ENCODE results near the gene ARHGAP30.

Gene ARHGAP30

GRCh38 chr1:161079436-161080110 is 9.9 kb upstream of the ARHGAP30 start:
- H3K27ac ChIP-seq (replicated peaks; ENCODE audit: low read length), result no peak overlapping the region
- no CpG with 5 or more reads among the region's 41 CpGs for WGBS, 2 donors (ENCODE audit: extremely low coverage in 2 of 2, insufficient read length in 2 of 2, insufficient replicate concordance in 1 of 2)

GRCh38 chr1:161077426-161077825 is 7.7 kb upstream of the ARHGAP30 start:
- Histone ChIP-seq H3K23ac (ENCODE audit: low read depth, low read length, poor library complexity) (no peak overlapping the region), H3K4me2 (ENCODE audit: insufficient read depth, low read length, poor library complexity, severe bottlenecking) (no peak overlapping the region), H3K4ac (ENCODE audit: low read length) (no peak overlapping the region), H3K36me3 (replicated peaks in 1 of 2; ENCODE audit: control insufficient read depth in 2 of 2, insufficient read depth in 2 of 2, low read length in 2 of 2) (no peaks in the 10 kb centered on the region), H4K91ac (ENCODE audit: low read depth, low read length, poor library complexity) (no peak overlapping the region), H3K4me3 (ENCODE audit: low read length in 2 of 2) (no peak overlapping the region), H2AK5ac (ENCODE audit: low read depth, low read length) (peak overlapping the region; percentile 20), H4K8ac (ENCODE audit: low read depth, low read length) (no peak overlapping the region), H3K18ac (ENCODE audit: low read length) (peak overlapping the region; percentile 77), H3K9ac (ENCODE audit: low read depth, low read length, poor library complexity) (no peak overlapping the region), H3K27me3 (ENCODE audit: control insufficient read depth in 3 of 3, insufficient read depth in 3 of 3, low read depth in 1 of 3, low read length in 3 of 3) (peaks cover 0 to 8% (median 0%) of the 10 kb centered on the region in 3 experiments), H2BK120ac (ENCODE audit: low read depth, low read length) (no peak overlapping the region), H2AFZ (ENCODE audit: low read length) (no peak overlapping the region), H2BK5ac (ENCODE audit: low read length) (no peak overlapping the region), H3K79me1 (ENCODE audit: low read depth, low read length) (no peaks in the 10 kb centered on the region), H2BK12ac (ENCODE audit: low read length) (no peak overlapping the region), H3K4me1 (ENCODE audit: control insufficient read depth in 2 of 2, insufficient read depth in 1 of 2, low read depth in 1 of 2, low read length in 2 of 2) (peaks cover 8 to 20% of the 10 kb centered on the region in 2 donors), H3K14ac (ENCODE audit: low read length) (peak overlapping the region; percentile 90), H3K9me3 (replicated peaks in 1 of 2; ENCODE audit: control insufficient read depth in 2 of 2, insufficient read depth in 1 of 2, low read depth in 1 of 2, low read length in 2 of 2) (no peaks in the 10 kb centered on the region), H2BK15ac (ENCODE audit: low read length) (no peak overlapping the region), H3K27ac (replicated peaks; ENCODE audit: low read length) (no peak overlapping the region)
- DNase-seq (ENCODE audit: low spot score), result no peak
- WGBS, 2 donors (ENCODE audit: extremely low coverage in 2 of 2, insufficient read length in 2 of 2, insufficient replicate concordance in 1 of 2), result no CpG with 5 or more reads among the region's 9 CpGs

More at GRCh38 chr1:161079436-161080110, 9.9 kb upstream of the ARHGAP30 start:
- Histone ChIP-seq H3K9me3 (replicated peaks in 1 of 2; ENCODE audit: control insufficient read depth in 2 of 2, insufficient read depth in 1 of 2, low read depth in 1 of 2, low read length in 2 of 2) (no peaks in the 10 kb centered on the region), H3K23ac (ENCODE audit: low read depth, low read length, poor library complexity) (peak overlapping the region; percentile 43), H3K27me3 (ENCODE audit: control insufficient read depth in 3 of 3, insufficient read depth in 3 of 3, low read depth in 1 of 3, low read length in 3 of 3) (peaks cover 0 to 8% (median 0%) of the 10 kb centered on the region in 3 experiments), H3K4me2 (ENCODE audit: insufficient read depth, low read length, poor library complexity, severe bottlenecking) (no peak overlapping the region), H2BK12ac (ENCODE audit: low read length) (no peak overlapping the region), H2BK120ac (ENCODE audit: low read depth, low read length) (no peak overlapping the region), H3K4ac (ENCODE audit: low read length) (no peak overlapping the region), H3K9ac (ENCODE audit: low read depth, low read length, poor library complexity) (no peak overlapping the region), H2BK15ac (ENCODE audit: low read length) (no peak overlapping the region), H3K18ac (ENCODE audit: low read length) (no peak overlapping the region), H3K14ac (ENCODE audit: low read length) (no peak overlapping the region), H3K4me1 (ENCODE audit: control insufficient read depth in 2 of 2, insufficient read depth in 1 of 2, low read depth in 1 of 2, low read length in 2 of 2) (peaks cover 4 to 7% of the 10 kb centered on the region in 2 donors), H4K8ac (ENCODE audit: low read depth, low read length) (no peak overlapping the region), H3K4me3 (ENCODE audit: low read length in 2 of 2) (no peak overlapping the region), H4K91ac (ENCODE audit: low read depth, low read length, poor library complexity) (no peak overlapping the region), H3K36me3 (replicated peaks in 1 of 2; ENCODE audit: control insufficient read depth in 2 of 2, insufficient read depth in 2 of 2, low read length in 2 of 2) (no peaks in the 10 kb centered on the region), H2AK5ac (ENCODE audit: low read depth, low read length) (no peak overlapping the region), H2AFZ (ENCODE audit: low read length) (no peak overlapping the region), H3K79me1 (ENCODE audit: low read depth, low read length) (no peaks in the 10 kb centered on the region), H2BK5ac (ENCODE audit: low read length) (peak overlapping the region; percentile 32)
- no peak for DNase-seq (ENCODE audit: low spot score)

GRCh38 chr1:161076410-161076809 is 6.7 kb upstream of the ARHGAP30 start:
- Histone ChIP-seq H3K9me3 (replicated peaks in 1 of 2; ENCODE audit: control insufficient read depth in 2 of 2, insufficient read depth in 1 of 2, low read depth in 1 of 2, low read length in 2 of 2) (no peaks in the 10 kb centered on the region), H3K9ac (ENCODE audit: low read depth, low read length, poor library complexity) (no peak overlapping the region), H3K27me3 (ENCODE audit: control insufficient read depth in 3 of 3, insufficient read depth in 3 of 3, low read depth in 1 of 3, low read length in 3 of 3) (peaks cover 0 to 8% (median 0%) of the 10 kb centered on the region in 3 experiments), H3K23ac (ENCODE audit: low read depth, low read length, poor library complexity) (peak overlapping the region; percentile 29), H3K14ac (ENCODE audit: low read length) (no peak overlapping the region), H3K27ac (replicated peaks; ENCODE audit: low read length) (no peak overlapping the region), H3K36me3 (replicated peaks in 1 of 2; ENCODE audit: control insufficient read depth in 2 of 2, insufficient read depth in 2 of 2, low read length in 2 of 2) (no peaks in the 10 kb centered on the region), H2AFZ (ENCODE audit: low read length) (no peak overlapping the region), H4K8ac (ENCODE audit: low read depth, low read length) (no peak overlapping the region), H3K4ac (ENCODE audit: low read length) (no peak overlapping the region), H4K91ac (ENCODE audit: low read depth, low read length, poor library complexity) (peak overlapping the region; percentile 41), H3K18ac (ENCODE audit: low read length) (peak overlapping the region; percentile 13), H3K4me2 (ENCODE audit: insufficient read depth, low read length, poor library complexity, severe bottlenecking) (no peak overlapping the region), H2BK15ac (ENCODE audit: low read length) (no peak overlapping the region), H2BK5ac (ENCODE audit: low read length) (no peak overlapping the region), H3K4me1 (ENCODE audit: control insufficient read depth in 2 of 2, insufficient read depth in 1 of 2, low read depth in 1 of 2, low read length in 2 of 2) (peaks cover 8 to 25% of the 10 kb centered on the region in 2 donors), H2BK12ac (ENCODE audit: low read length) (no peak overlapping the region), H3K4me3 (ENCODE audit: low read length in 2 of 2) (no peak overlapping the region), H2AK5ac (ENCODE audit: low read depth, low read length) (no peak overlapping the region), H3K79me1 (ENCODE audit: low read depth, low read length) (no peaks in the 10 kb centered on the region), H2BK120ac (ENCODE audit: low read depth, low read length) (peak overlapping the region; percentile 8)
- no peak for DNase-seq (ENCODE audit: low spot score)

GRCh38 chr1:161074676-161075368 is 5.1 kb upstream of the ARHGAP30 start:
- Histone ChIP-seq H3K4me1 (ENCODE audit: control insufficient read depth in 2 of 2, insufficient read depth in 1 of 2, low read depth in 1 of 2, low read length in 2 of 2) (peaks cover 4 to 22% of the 10 kb centered on the region in 2 donors), H3K4me3 (ENCODE audit: low read length in 2 of 2) (peak overlapping the region in 1 of 2 donors; percentile 17), H2BK5ac (ENCODE audit: low read length) (peak overlapping the region; percentile 11), H3K27me3 (ENCODE audit: control insufficient read depth in 3 of 3, insufficient read depth in 3 of 3, low read depth in 1 of 3, low read length in 3 of 3) (peaks cover 0 to 4% (median 0%) of the 10 kb centered on the region in 3 experiments), H3K14ac (ENCODE audit: low read length) (peak overlapping the region; percentile 92), H3K9me3 (replicated peaks in 1 of 2; ENCODE audit: control insufficient read depth in 2 of 2, insufficient read depth in 1 of 2, low read depth in 1 of 2, low read length in 2 of 2) (peaks cover 0 to 5% of the 10 kb centered on the region in 2 donors), H3K18ac (ENCODE audit: low read length) (peak overlapping the region; percentile 38), H2BK120ac (ENCODE audit: low read depth, low read length) (no peak overlapping the region), H4K91ac (ENCODE audit: low read depth, low read length, poor library complexity) (no peak overlapping the region), H3K27ac (replicated peaks; ENCODE audit: low read length) (no peak overlapping the region), H2AFZ (ENCODE audit: low read length) (no peak overlapping the region), H4K8ac (ENCODE audit: low read depth, low read length) (no peak overlapping the region), H3K23ac (ENCODE audit: low read depth, low read length, poor library complexity) (no peak overlapping the region), H3K4ac (ENCODE audit: low read length) (peak overlapping the region; percentile 27), H2AK5ac (ENCODE audit: low read depth, low read length) (peak overlapping the region; percentile 89), H2BK12ac (ENCODE audit: low read length) (peak overlapping the region; percentile 63), H3K36me3 (replicated peaks in 1 of 2; ENCODE audit: control insufficient read depth in 2 of 2, insufficient read depth in 2 of 2, low read length in 2 of 2) (no peaks in the 10 kb centered on the region), H2BK15ac (ENCODE audit: low read length) (no peak overlapping the region), H3K79me1 (ENCODE audit: low read depth, low read length) (no peaks in the 10 kb centered on the region), H3K9ac (ENCODE audit: low read depth, low read length, poor library complexity) (no peak overlapping the region), H3K4me2 (ENCODE audit: insufficient read depth, low read length, poor library complexity, severe bottlenecking) (no peak overlapping the region)
- no CpG with 5 or more reads among the region's 12 CpGs for WGBS, 2 donors (ENCODE audit: extremely low coverage in 2 of 2, insufficient read length in 2 of 2, insufficient replicate concordance in 1 of 2)
- DNase-seq (ENCODE audit: low spot score), result no peak
